Cardiac muscle cell (in vitro differentiated cells and primary cell): ENCODE measurements around the gene ERBB4. TPM values are rescaled to one million over a fixed set of nuclear protein-coding genes. Genes with fewer than 3 reads are reported as not detected.

Experiments used
- DNase-seq, 2 donors: peaks; one replicate each; pipeline versions ENCODE4 v3.0.0 to v3.0.0-alpha.2; 2010 to 2017; ENCODE audit warnings: low read depth in 1 of 2, low spot score in 1 of 2
- H3K27ac ChIP-seq: fragments of 200-600 bp; sonication (generic); 2 replicates; pipeline ENCODE4 v1.5.1; 2016
- H3K27me3 ChIP-seq: fragments of 200-600 bp; sonication (generic); 2 replicates; pipeline ENCODE4 v1.6.0; 2016; ENCODE audit warnings: control low read depth
- H3K36me3 ChIP-seq: fragments of 200-600 bp; sonication (generic); 2 replicates; pipeline ENCODE4 v1.5.1; 2016; ENCODE audit warnings: control low read depth
- H3K4me1 ChIP-seq: fragments of 200-600 bp; sonication (generic); 2 replicates; pipeline ENCODE4 v1.8.1; 2017; ENCODE audit warnings: low read depth, mild to moderate bottlenecking, mixed run types
- H3K4me3 ChIP-seq: fragments of 200-600 bp; sonication (generic); 2 replicates; pipeline ENCODE4 v1.5.1; 2016; ENCODE audit warnings: mild to moderate bottlenecking
- H3K9me3 ChIP-seq: fragments of 200-600 bp; sonication (generic); 2 replicates; pipeline ENCODE4 v1.5.1; 2017; ENCODE audit warnings: low read depth, mild to moderate bottlenecking, control low read depth
- CTCF ChIP-seq: IDR thresholded peaks from 2 replicates; pipeline ENCODE4 v1.5.1; 2012; ENCODE audit warnings: low read depth, mild to moderate bottlenecking, low read length
- polyA plus RNA-seq: library from polyadenylated mRNA; unstranded; fragments of >200 nt; fragmentation: Nextera tagmentation; extraction: Ambion mirVana; gene quantifications from 2 replicates; pipeline ENCODE4 v1.2.1, GENCODE V29; 2016
- total RNA-seq: library from RNA; depleted of rRNA; stranded (reverse); fragments of >200 nt; gene quantifications from 2 replicates; pipeline ENCODE4 v1.2.3, GENCODE V29; 2016

ERBB4 gene
- total and polyA plus RNA-seq, 2 experiments from 2014 or later = 38.1 to 42.1 TPM

GRCh38 chr2:212505586-212505985, 33.0 kb downstream of the ERBB4 start:
- DNase-seq = no peak
- H3K27ac ChIP-seq = no peak overlapping the region
- H3K4me1 ChIP-seq = peaks cover 12% of the 10 kb centered on the region
- no peak overlapping the region for H3K4me3 ChIP-seq
- H3K9me3 ChIP-seq = no peaks in the 10 kb centered on the region
- no peak for TF ChIP-seq CTCF
- H3K27me3 ChIP-seq = no peaks in the 10 kb centered on the region
- no peaks in the 10 kb centered on the region for H3K36me3 ChIP-seq

- no peak for TF ChIP-seq CTCF
- Histone ChIP-seq H3K36me3 (no peaks in the 10 kb centered on the region), H3K9me3 (no peaks in the 10 kb centered on the region), H3K4me1 (peaks cover 8% of the 10 kb centered on the region), H3K4me3 (no peak overlapping the region), H3K27me3 (no peaks in the 10 kb centered on the region), H3K27ac (no peak overlapping the region)
- no peak for DNase-seq
Observed at GRCh38 chr2:212495046-212495445, 43.6 kb downstream of the ERBB4 start.

- no peaks in the 10 kb centered on the region for H3K27me3 ChIP-seq
- H3K4me3 ChIP-seq = no peak overlapping the region
- H3K4me1 ChIP-seq = peaks cover 8% of the 10 kb centered on the region
- no peak for TF ChIP-seq CTCF
- no peak for DNase-seq
- H3K36me3 ChIP-seq = no peaks in the 10 kb centered on the region
- H3K27ac ChIP-seq = no peak overlapping the region
- H3K9me3 ChIP-seq = no peaks in the 10 kb centered on the region
Observed at GRCh38 chr2:212494418-212495020, 44.1 kb downstream of the ERBB4 start.

GRCh38 chr2:212489719-212490346, 48.8 kb downstream of the ERBB4 start:
- no peak for DNase-seq
- TF ChIP-seq CTCF = no peak
- no peak overlapping the region for H3K27ac ChIP-seq

GRCh38 chr2:212488611-212489010, 50.0 kb downstream of the ERBB4 start:
- no peak overlapping the region for H3K4me3 ChIP-seq
- no peaks in the 10 kb centered on the region for H3K9me3 ChIP-seq
- H3K36me3 ChIP-seq = no peaks in the 10 kb centered on the region
- no peak for DNase-seq
- TF ChIP-seq CTCF = no peak
- H3K27ac ChIP-seq = no peak overlapping the region
- H3K27me3 ChIP-seq = no peaks in the 10 kb centered on the region
- peaks cover 16% of the 10 kb centered on the region for H3K4me1 ChIP-seq

More at GRCh38 chr2:212489719-212490346, 48.8 kb downstream of the ERBB4 start:
- H3K9me3 ChIP-seq = no peaks in the 10 kb centered on the region
- peaks cover 7% of the 10 kb centered on the region for H3K4me1 ChIP-seq
- no peak overlapping the region for H3K4me3 ChIP-seq
- H3K27me3 ChIP-seq = no peaks in the 10 kb centered on the region
- no peaks in the 10 kb centered on the region for H3K36me3 ChIP-seq
